CD4-positive, alpha-beta T cell treated with Interleukin-6 for 4 hours (primary cell): ENCODE data around the gene AKAP5.

Source experiments
- DNase-seq: peaks from one replicate; pipeline ENCODE4 v3.0.0-alpha.2; 2020; ENCODE audit warnings: mixed read lengths

Gene AKAP5

DNA sequence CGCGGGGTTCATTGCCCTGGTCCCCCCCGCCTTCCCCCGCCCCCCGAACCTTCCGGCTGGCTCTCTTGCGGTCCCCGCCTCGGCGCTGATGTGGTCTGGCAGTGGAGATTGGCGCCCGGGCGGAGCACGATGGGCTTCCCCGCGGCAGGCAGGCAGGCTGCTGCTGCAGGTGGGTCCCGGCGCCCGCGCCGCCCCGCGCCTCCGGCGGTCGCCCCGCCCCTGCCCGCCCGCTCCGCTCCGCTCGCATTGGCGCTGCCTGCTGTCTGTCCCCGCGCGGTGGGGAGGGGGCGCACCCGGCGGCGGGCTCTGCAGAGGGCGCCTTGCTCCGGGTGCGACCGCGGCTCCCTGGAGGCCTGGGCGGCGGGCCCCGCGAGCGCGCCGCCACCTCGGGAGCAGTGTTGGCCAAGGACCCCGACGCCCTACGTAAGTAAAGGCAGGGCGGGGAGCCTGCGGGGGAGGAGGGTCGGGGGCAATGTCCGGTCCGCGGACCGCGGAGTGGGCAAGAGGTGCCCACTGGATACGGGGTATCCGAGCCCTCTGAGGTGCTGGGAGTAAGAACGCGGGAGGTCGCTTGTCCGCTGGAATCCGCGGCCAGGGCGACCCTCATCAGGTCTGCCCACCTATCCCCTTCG is at the start of gene AKAP5:
Gene AKAP5 (plus strand): TSS at position 309 of the 632 bp plus-strand sequence. CDS start 2,896 bp downstream, outside the sequence.
- DNase-seq = peak; percentile 76

DNA sequence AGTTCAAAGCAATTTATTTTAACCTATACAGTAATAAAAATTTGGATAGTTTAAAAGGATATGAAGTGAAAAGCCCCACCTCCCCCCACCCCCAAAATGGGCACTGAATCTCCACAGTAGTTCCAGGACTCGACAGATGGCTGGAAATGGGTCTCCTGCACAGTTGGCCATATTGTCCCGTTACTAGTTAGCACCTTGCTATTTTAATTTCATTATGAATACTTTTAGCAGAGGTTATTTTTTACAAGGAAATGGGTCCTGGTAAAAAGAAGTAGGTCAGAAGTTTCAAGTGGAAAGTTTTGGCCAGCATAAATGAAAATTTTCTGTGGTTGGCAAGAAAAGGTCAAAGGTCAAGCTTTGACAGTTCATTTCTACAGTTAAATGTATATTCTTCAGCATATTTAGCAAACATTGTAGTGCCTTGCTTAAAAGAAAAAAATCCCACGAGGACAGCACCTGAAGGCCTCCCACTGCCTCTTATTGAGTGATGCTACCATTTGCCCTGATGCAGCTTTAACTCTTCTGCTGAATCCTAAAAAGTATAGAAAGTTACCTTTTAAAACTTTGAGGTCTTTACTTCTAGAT is 48.9 kb upstream of the AKAP5 start:
- no peak for DNase-seq

- no peak for DNase-seq
Measured at GRCh38 chr14:64417055-64417770, 48.1 kb upstream of the AKAP5 start.

- no peak for DNase-seq
Measured at GRCh38 chr14:64417771-64418125, 47.6 kb upstream of the AKAP5 start.

DNA sequence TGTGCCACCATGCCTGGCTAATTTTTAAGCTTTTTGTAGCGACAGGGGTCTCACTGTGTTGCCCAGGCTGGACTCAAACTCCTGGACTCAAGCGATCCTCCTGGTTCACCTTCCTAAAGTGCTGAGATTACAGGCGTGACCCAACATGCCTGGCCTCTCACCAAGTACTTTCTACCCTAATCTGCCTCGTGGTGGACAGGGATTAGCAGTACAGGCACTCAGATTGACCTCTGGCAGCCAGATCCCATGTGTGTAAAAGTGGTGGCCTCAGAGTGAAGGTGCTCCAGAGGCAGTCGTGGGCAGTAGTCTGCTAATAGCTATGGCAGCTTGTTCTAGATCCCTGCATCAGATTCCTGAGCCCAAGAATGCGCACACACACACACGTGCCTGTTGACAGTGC is 46.3 kb upstream of the AKAP5 start:
- DNase-seq = no peak

- DNase-seq = no peak
Measured at GRCh38 chr14:64421166-64421565, 44.1 kb upstream of the AKAP5 start.

- DNase-seq = no peak
Measured at GRCh38 chr14:64422005-64422404, 43.3 kb upstream of the AKAP5 start.

DNA sequence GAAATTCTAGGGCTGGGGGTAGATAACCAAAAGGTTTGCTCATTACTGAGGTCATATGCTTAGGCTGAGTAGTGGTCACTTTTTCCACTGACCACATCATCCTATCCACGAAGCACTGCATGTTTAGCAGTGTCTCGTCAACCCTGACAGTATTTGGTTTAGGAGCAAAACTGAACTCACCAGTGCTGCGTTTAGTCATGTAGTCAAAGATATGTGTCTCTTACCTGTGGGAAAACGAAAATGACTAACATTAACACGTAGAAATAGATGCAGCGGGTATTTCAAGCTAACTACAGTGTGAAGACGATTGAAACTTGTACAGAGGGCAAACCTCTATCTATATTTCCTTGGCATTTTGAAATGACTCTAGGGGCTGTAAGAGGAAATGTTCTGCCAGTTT is 42.5 kb upstream of the AKAP5 start:
- DNase-seq = no peak

- no peak for DNase-seq
Measured at GRCh38 chr14:64423987-64424386, 41.3 kb upstream of the AKAP5 start.

DNA sequence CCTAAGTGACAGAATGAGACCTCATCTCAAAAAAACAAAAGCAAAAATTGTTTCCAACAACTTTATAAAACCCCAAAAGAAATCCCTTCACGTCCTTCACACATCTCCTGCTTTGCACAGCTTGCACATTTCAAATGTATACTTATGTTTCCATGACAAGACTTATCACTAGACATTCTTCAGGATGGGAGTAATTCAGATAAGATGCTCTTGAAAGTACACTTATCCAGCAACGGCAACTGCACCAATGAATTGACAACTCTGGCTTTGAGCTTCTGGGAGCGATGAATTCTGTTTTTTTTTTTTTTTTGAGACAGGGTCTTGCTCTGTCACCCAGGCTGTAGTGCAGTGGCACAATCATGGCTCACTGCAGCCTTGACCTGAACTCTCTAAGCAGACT is 30.8 kb upstream of the AKAP5 start:
- no peak for DNase-seq

- peak; percentile 7 for DNase-seq
Measured at GRCh38 chr14:64438181-64438841, 27.0 kb upstream of the AKAP5 start.

GRCh38 chr14:64439141-64439540 is 26.2 kb upstream of the AKAP5 start:
- DNase-seq = no peak

DNA sequence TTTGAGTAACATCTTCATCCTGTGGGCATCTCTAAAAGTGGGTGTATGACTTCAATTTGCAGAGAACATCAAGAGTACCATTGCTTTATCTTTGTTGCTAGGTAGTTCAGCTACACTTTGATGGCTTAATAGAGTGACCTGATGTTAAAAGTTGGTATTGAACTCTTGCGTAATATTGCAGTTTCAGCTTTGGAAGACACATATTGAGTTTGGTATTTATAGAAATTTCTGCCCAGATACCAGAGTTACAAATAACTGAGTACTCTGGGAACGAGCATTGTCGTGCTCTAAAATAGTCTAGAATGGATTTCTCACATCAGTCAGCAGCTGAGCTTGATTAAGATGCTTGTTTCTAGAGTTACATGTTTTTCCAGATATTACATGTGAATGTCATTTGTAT is 24.8 kb upstream of the AKAP5 start:
- no peak for DNase-seq

- no peak for DNase-seq
Measured at GRCh38 chr14:64442300-64442988, 22.9 kb upstream of the AKAP5 start.

DNA sequence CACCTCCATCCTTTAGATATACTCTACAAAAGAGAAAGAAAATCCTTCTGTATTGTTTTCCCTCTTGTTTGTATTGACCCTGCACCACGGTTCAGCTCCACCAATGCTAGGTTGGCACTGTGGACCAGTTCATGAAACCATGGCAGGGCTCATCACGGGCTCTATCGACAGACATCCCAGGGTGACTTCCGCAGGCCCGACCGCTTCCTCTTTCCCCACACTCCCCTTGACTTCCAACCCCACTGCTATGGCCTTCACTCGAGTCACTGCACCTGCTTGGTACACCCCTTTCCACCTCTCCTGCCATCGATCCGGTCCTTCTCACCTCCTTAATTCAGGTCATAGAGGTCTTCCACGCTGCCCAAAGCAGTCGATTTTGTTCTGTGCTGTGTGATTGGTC is 21.2 kb upstream of the AKAP5 start:
- no peak for DNase-seq

DNA sequence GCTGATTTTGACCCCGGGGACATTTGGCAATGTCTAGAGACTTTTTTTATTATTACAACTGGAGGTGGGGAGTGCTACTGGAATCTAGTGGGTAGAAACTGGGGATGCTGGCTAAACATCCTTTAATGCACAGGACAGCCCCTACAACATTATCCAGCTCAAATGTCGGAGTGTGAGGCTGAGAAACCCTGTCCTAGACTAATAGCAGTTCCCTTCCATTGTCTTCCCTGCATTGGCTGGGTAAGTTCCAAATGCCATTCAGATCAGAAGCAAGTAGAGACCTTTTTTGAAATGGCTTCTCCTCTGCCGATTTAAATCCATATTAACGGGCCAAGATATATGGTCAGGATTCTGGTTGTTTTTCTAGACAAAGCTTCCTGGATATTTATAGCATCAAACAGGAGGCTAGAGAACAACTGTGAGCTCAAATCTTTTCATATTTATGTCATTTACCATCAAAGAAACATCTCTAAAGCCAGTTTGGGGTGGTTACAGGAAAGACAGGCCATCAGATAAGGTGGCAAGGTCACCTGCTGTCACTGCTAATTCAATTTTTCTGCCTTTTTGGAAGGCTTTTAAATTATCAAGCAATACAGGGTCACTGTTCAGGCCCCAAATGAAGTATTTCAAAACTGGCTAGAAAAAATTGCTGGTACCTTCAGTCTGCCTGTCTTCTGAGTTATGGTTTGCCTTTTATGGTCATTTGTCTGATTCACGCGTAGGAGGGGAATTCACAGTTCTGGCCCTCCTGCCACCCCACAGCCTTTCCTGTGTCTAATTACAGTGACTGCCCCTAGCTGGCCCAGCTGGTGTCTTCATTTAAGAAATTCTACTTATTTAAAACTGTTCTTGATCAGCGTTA is 20.1 kb upstream of the AKAP5 start:
- peak; percentile 32 for DNase-seq

DNA sequence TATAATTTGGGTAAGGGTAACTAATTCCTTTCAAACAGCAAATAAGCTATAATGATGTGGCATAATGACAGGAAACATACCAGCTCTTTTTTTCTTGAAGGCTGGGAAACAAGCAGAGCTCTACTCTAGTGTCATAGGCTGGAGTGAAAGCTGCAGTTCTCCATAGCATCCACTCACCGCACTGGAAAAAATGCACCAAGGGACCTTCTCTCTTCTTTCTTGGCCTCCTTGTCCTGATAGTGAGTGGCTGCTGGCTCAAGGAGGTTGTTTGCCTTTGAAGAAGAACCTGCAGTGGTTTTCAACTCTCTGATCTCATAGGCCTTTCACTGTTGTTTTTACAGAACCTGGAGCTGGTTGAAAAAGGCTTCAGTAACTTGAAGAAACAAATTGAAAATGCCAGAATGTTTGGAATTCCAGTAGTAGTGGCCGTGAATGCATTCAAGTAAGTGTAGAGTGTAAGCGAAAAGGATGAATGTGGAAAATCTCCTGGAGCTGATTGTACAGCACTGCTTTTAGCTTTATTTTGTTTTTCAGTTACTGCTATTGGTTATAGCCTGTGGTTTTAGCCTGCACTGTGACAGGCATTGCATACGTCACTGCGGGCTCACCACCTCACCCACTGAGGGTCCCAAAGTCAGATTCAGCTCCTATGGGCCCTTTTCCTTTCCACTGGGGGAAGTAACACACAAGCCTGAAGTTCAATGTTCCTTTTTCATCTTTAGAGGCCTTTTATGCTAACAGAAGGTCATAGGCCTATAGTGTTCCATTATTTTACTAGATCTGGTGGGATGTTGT is 17.2 kb upstream of the AKAP5 start:
- DNase-seq = no peak

GRCh38 chr14:64450255-64450654 is 15.0 kb upstream of the AKAP5 start:
- no peak for DNase-seq

- no peak for DNase-seq
Measured at GRCh38 chr14:64454671-64455070, 10.6 kb upstream of the AKAP5 start.

GRCh38 chr14:64459405-64460136 is 5.7 kb upstream of the AKAP5 start:
- no peak for DNase-seq

GRCh38 chr14:64461221-64461620 is 4.1 kb upstream of the AKAP5 start:
- no peak for DNase-seq
